Upper lobe of left lung (tissue), 6 donors: ENCODE data around the gene CNPY4. TPM values are rescaled to one million over a fixed set of nuclear protein-coding genes. Genes with fewer than 3 reads are reported as not detected.

Experiments
- ATAC-seq, 2 donors: fragments of 200-7000 bp; cut with Tn5 transposase; one replicate each; pipeline ENCODE4 v1.9.1; 2022; ENCODE audit warnings: mild to moderate bottlenecking in 2 of 2, moderate library complexity in 2 of 2; ENCODE audit not compliant: low FRiP score in 2 of 2
- DNase-seq, 2 donors: peaks; one replicate each; pipeline ENCODE4 v3.0.0-alpha.2; 2019 to 2020
- H3K27ac ChIP-seq, 4 donors: fragments of 200-600 bp; sonication (generic); one replicate each; pipeline ENCODE4 v1.5.1; 2016 to 2019
- H3K27me3 ChIP-seq, 4 donors: fragments of 200-600 bp; sonication (generic); one replicate each; pipeline ENCODE4 v1.5.1; 2017 to 2019
- H3K36me3 ChIP-seq, 4 donors: fragments of 200-600 bp; sonication (generic); one replicate each; pipeline ENCODE4 v1.5.1; 2016 to 2019
- H3K4me1 ChIP-seq, 4 donors: fragments of 200-600 bp; sonication (generic); one replicate each; pipeline ENCODE4 v1.5.1; 2018 to 2019
- H3K4me3 ChIP-seq, 4 donors: fragments of 200-600 bp; sonication (generic); one replicate each; pipeline ENCODE4 v1.5.1; 2017 to 2019; ENCODE audit warnings: mild to moderate bottlenecking in 2 of 4, moderate library complexity in 1 of 4
- H3K9me3 ChIP-seq, 4 donors: fragments of 200-600 bp; sonication (generic); one replicate each; pipeline ENCODE4 v1.5.1; 2018 to 2019
- EP300 ChIP-seq, 4 donors: sonication (generic); formaldehyde crosslinking; IDR thresholded peaks; one replicate each; pipeline ENCODE4 v1.5.1; 2017; ENCODE audit warnings: antibody characterized with exemption in 4 of 4, control low read depth in 2 of 4
- POLR2A ChIP-seq, 4 donors: fragments of 450-650 bp; IDR thresholded peaks; one replicate each; pipeline ENCODE4 v1.5.1; 2016 to 2017; ENCODE audit warnings: antibody characterized with exemption in 4 of 4, mild to moderate bottlenecking in 2 of 4
- POLR2AphosphoS5 ChIP-seq, 2 donors: sonication (generic); formaldehyde crosslinking; IDR thresholded peaks; one replicate each; pipeline ENCODE4 v1.5.1; 2017; ENCODE audit warnings: antibody characterized with exemption in 2 of 2
- WGBS, 2 donors: methylation state at CpG; one replicate each; pipeline ENCODE4 v1.1.5; 2017 to 2018; 5-methylcytosine and 5-hydroxymethylcytosine counted together
- total RNA-seq, 6 donors: library from RNA; depleted of rRNA in 4 of 6; stranded (reverse); fragments of >200 nt in 4 of 6; gene quantifications; one replicate each; pipeline versions ENCODE4 v1.1.0 to v1.2.1, GENCODE V29; 2016 to 2021
- TF ChIP-seq, protein P1 (sequence below), 6 experiments: fragments of 450-650 bp in 4 of 6; fragments of 200-600 bp in 2 of 6; sonication (generic) in 2 of 6; IDR thresholded peaks; one replicate each; pipeline ENCODE4 v1.5.1; 2016 to 2019; ENCODE audit warnings: antibody characterized with exemption in 6 of 6
- donor health status: DM: no; HTN: no; CAD: no; lungs with moderate emphysema.
- donor health status: DM: no; HTN: yes; CAD: no; lungs with severe emphysema.

The CNPY4 gene
- total RNA-seq, 6 donors from 2014 or later: 2.9 to 14.6 (median 6.5) TPM

DNA sequence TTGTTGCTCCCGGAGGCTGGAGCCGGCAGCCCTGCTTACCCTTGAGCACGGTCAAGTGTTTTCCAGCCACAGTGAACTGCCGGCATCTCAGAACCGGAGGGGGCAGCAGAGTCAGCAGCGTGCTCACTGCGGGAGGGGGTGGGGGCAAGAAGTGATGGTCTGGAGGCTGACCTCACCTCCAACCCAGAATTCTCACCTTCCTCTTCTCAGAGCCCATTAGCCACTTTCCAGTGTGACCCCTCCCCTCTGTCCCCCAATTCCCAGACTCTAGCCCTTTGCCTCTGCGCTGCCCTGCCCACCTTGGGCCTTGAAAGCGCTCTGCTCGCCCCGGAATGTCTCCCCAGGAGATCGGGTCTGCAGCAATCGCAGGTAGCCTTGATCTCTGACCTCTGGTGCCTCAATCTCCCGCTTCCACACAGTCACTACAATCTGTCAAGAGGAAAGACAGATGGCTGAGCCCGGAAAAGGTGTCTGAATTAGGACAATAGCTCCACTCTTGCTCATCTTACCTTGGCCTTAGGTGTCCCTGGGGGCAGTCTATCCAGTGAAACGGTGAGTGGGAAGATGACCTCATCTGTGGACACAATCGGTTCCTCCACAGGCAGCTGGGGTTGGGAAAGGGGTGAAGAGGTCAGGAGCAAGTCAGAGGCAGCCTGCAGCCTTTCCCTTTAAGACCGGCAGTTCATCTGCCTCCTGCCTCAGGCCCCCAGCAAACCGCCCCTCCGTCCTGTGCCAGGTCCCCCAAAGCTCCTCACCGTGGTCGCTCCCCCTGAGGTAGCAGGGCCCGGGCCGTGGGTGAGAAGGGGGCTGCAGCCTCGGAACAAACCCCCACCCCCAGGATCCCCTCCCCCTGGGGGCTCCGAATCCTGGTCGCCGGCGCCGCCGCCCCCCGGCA is 38.1 kb downstream of the CNPY4 start:
- H3K9me3 ChIP-seq: no peaks in the 10 kb centered on the region
- peaks cover 3 to 45% (median 35%) of the 10 kb centered on the region in 4 donors for H3K36me3 ChIP-seq
- ATAC-seq (peak in 1 of 2 donors; percentile 54), DNase-seq (peak in 1 of 2 donors; percentile 83)
- H3K4me1 ChIP-seq: peaks cover 10 to 36% (median 27%) of the 10 kb centered on the region in 4 donors
- WGBS, 2 donors: 45 to 48% methylated on average over 14 to 23 of the region's 32 CpGs
- TF ChIP-seq POLR2A (IDR thresholded peaks at IDR 0.05) (no peak), POLR2AphosphoS5 (IDR thresholded peaks at IDR 0.05) (peak; percentile 29), EP300 (IDR thresholded peaks at IDR 0.05) (no peak)
- TF ChIP-seq, protein P1, sequence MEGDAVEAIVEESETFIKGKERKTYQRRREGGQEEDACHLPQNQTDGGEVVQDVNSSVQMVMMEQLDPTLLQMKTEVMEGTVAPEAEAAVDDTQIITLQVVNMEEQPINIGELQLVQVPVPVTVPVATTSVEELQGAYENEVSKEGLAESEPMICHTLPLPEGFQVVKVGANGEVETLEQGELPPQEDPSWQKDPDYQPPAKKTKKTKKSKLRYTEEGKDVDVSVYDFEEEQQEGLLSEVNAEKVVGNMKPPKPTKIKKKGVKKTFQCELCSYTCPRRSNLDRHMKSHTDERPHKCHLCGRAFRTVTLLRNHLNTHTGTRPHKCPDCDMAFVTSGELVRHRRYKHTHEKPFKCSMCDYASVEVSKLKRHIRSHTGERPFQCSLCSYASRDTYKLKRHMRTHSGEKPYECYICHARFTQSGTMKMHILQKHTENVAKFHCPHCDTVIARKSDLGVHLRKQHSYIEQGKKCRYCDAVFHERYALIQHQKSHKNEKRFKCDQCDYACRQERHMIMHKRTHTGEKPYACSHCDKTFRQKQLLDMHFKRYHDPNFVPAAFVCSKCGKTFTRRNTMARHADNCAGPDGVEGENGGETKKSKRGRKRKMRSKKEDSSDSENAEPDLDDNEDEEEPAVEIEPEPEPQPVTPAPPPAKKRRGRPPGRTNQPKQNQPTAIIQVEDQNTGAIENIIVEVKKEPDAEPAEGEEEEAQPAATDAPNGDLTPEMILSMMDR (IDR thresholded peaks at IDR 0.05): peak in 1 of 6 experiments; percentile 8
- H3K27ac ChIP-seq: peak overlapping the region; percentile 77 to 92 (median 85)
- peak overlapping the region; percentile 83 to 98 (median 94) for H3K4me3 ChIP-seq
- H3K27me3 ChIP-seq: no peaks in the 10 kb centered on the region

DNA sequence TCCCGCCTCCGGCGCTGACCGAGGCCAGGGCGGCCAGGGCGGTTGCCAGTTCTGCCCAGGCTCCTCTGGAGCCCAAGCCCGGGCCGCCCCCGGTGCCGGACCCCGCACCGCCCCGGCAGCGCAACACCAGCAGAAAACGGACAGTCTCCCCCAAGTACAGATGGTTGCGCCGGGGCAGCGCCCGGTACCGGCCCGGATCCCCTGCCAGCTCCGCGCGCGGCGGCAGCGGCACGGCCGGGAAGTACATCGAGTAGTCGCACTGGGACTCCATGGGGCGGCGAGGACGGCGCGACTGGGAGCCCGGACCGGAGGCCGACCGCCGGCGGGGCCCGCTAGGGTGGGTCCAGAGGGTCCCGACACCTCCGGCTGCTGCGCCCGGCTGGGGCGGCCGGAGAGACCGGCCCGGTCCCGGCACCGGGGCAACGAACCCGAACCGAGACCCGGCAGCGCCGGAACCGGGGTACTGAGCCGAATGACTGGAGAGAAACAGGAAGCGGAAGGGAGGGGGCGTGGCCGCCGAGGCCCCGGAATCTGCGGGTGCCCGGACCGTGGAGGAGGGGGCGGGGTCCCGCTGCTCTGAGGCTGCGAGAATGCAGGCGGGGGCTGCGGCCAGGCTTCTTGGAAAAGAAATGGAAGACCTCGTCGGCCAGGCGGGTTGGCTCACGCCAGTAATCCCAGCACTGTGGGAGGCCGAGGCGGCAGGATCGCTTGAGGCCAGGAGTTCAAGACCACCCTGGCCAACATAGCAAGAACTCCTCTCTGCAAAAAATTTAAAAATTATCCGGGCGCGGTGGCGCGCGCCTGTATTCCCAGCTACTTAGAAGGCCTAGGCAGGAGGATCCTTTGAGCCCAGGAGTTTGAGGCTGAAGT is 39.0 kb downstream of the CNPY4 start, which contains the start of gene TRAPPC14:
TSS of gene TRAPPC14 (minus strand) at position 495 of the 870 bp plus-strand sequence. CDS start at position 271, 224 bp downstream.
- 1 to 5% methylated on average over 7 to 43 of the region's 87 CpGs for WGBS, 2 donors
- H3K9me3 ChIP-seq: no peaks in the 10 kb centered on the region
- ATAC-seq: peak; percentile 91 to 97
- H3K36me3 ChIP-seq: peaks cover 3 to 37% (median 30%) of the 10 kb centered on the region in 4 donors
- TF ChIP-seq POLR2AphosphoS5 (IDR thresholded peaks at IDR 0.05) (peak; percentile 54 to 64), POLR2A (IDR thresholded peaks at IDR 0.05) (peak in 2 of 4 donors; percentile 32 to 66), EP300 (IDR thresholded peaks at IDR 0.05) (no peak)
- TF ChIP-seq, protein P1 (IDR thresholded peaks at IDR 0.05): peak in 1 of 6 experiments; percentile 35
- H3K27me3 ChIP-seq: no peaks in the 10 kb centered on the region
- H3K4me1 ChIP-seq: peaks cover 10 to 36% (median 23%) of the 10 kb centered on the region in 4 donors
- H3K4me3 ChIP-seq: peak within 1 kb of the TSS; percentile 83 to 98 (median 94)
- peak; percentile 95 to 98 for DNase-seq
- peak within 1 kb of the TSS; percentile 77 to 92 (median 85) for H3K27ac ChIP-seq

DNA sequence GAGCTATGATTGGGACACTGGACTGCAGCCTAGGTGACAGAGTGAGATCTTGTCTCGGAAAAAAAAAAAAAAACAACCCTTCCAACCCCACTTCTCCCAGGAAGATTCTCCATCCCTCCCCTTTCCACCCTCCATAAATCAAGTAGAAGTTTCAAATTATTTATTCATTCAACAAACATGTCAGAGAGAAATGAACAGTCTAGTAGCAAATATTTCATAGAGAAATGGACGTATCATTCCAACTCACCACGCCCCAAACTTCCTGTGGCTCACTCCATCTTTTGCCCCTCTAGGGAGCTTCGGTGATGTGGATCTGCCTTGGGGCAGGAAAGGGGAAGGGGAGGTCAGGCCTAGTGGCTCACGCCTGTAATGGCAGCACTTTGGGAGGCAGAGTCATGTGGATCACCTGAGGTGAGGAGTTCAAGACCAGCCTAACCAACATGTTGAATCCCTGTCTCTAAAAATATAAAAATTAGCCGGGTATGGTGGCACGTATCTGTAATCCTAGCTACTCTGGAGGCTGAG is 39.7 kb downstream of the CNPY4 start:
- 59 to 62% methylated on average over 7 of the region's 7 CpGs for WGBS, 2 donors

GRCh38 chr7:100160067-100160466 is 40.6 kb downstream of the CNPY4 start:
- no peak overlapping the region for H3K27ac ChIP-seq
- H3K4me3 ChIP-seq: no peak overlapping the region
- H3K4me1 ChIP-seq: peaks cover 10 to 24% (median 20%) of the 10 kb centered on the region in 4 donors
- ATAC-seq (no peak), DNase-seq (peak in 1 of 2 donors; percentile 63)
- WGBS, 2 donors: 86 to 95% methylated on average over 18 of the region's 18 CpGs
- H3K36me3 ChIP-seq: peaks cover 3 to 21% (median 15%) of the 10 kb centered on the region in 4 donors
- no peaks in the 10 kb centered on the region for H3K27me3 ChIP-seq
- TF ChIP-seq EP300 (IDR thresholded peaks at IDR 0.05) (no peak), POLR2AphosphoS5 (IDR thresholded peaks at IDR 0.05) (no peak), POLR2A (IDR thresholded peaks at IDR 0.05) (no peak)
- TF ChIP-seq, protein P1 (IDR thresholded peaks at IDR 0.05): no peak
- H3K9me3 ChIP-seq: no peaks in the 10 kb centered on the region

More for the DNA sequence above, 39.7 kb downstream of the CNPY4 start:
- no peak for DNase-seq
- TF ChIP-seq, protein P1 (IDR thresholded peaks at IDR 0.05): no peak
- TF ChIP-seq POLR2A (IDR thresholded peaks at IDR 0.05) (no peak), POLR2AphosphoS5 (IDR thresholded peaks at IDR 0.05) (no peak), EP300 (IDR thresholded peaks at IDR 0.05) (no peak)
- Histone ChIP-seq H3K27ac (peak overlapping the region in 3 of 4 donors; percentile 81 to 92 (median 89)), H3K27me3 (no peaks in the 10 kb centered on the region), H3K4me1 (peaks cover 10 to 31% (median 23%) of the 10 kb centered on the region in 4 donors), H3K9me3 (no peaks in the 10 kb centered on the region), H3K4me3 (peak overlapping the region in 3 of 4 donors; percentile 83 to 98 (median 98)), H3K36me3 (peaks cover 3 to 30% (median 23%) of the 10 kb centered on the region in 4 donors)
- no peak for ATAC-seq
